ENCODE measurements around the gene TMEM243.

TMEM243 gene

GRCh38 chr7:87231711-87232110 lies 12.2 kb upstream of the TMEM243 start:
- Histone ChIP-seq H3K36me3 (replicated peaks; ENCODE audit: insufficient read depth, low read length) (no peaks in the 10 kb centered on the region), H3K9ac (ENCODE audit: low read length) (no peak overlapping the region), H3F3A (ENCODE audit: insufficient read depth, low read length) (no peaks in the 10 kb centered on the region), H3K4me2 (ENCODE audit: low read depth, low read length) (no peak overlapping the region), H3K9me3 (replicated peaks; ENCODE audit: insufficient read depth, low read length) (no peaks in the 10 kb centered on the region), H3K27me3 (replicated peaks; ENCODE audit: insufficient read depth, low read length) (no peaks in the 10 kb centered on the region), H3K27ac (ENCODE audit: low read length) (no peak overlapping the region), H3K4me3 (ENCODE audit: low read length) (no peak overlapping the region), H3K9me2 (replicated peaks; ENCODE audit: insufficient read depth, low read length) (no peaks in the 10 kb centered on the region), H3K4me1 (ENCODE audit: low read length) (no peaks in the 10 kb centered on the region), H3K79me2 (ENCODE audit: low read length) (no peaks in the 10 kb centered on the region), H4K20me1 (ENCODE audit: insufficient read depth, low read length) (no peaks in the 10 kb centered on the region), H2AFZ (ENCODE audit: low read length) (no peak overlapping the region)
- no peak for DNase-seq
- TF ChIP-seq EZH2phosphoT487 (IDR thresholded peaks at IDR 0.05; ENCODE audit: low read length) (no peak), CTCF (IDR thresholded peaks at IDR 0.05; ENCODE audit: low read length) (no peak), EZH2 (optimal IDR thresholded peaks at IDR 0.05; ENCODE audit: low read depth, low read length) (no peak)

- no peak for DNase-seq
- no peak overlapping the region for H2AFZ ChIP-seq (ENCODE audit: low read length)
Measured at GRCh38 chr7:87231258-87231657, 11.7 kb upstream of the TMEM243 start.

GRCh38 chr7:87226495-87226894 lies 7.0 kb upstream of the TMEM243 start:
- H3K9ac ChIP-seq (ENCODE audit: low read length), result no peak overlapping the region
- no peaks in the 10 kb centered on the region for H4K20me1 ChIP-seq (ENCODE audit: insufficient read depth, low read length)
- H3K36me3 ChIP-seq (replicated peaks; ENCODE audit: insufficient read depth, low read length), result no peaks in the 10 kb centered on the region
- H3K4me2 ChIP-seq (ENCODE audit: low read depth, low read length), result no peak overlapping the region
- H3K4me3 ChIP-seq (ENCODE audit: low read length), result no peak overlapping the region
- no peak for TF ChIP-seq EZH2phosphoT487 (IDR thresholded peaks at IDR 0.05; ENCODE audit: low read length)
- no peak for TF ChIP-seq EZH2 (optimal IDR thresholded peaks at IDR 0.05; ENCODE audit: low read depth, low read length)
- TF ChIP-seq CTCF (IDR thresholded peaks at IDR 0.05; ENCODE audit: low read length), result no peak
- no peaks in the 10 kb centered on the region for H3K9me2 ChIP-seq (replicated peaks; ENCODE audit: insufficient read depth, low read length)
- no peak for DNase-seq
- no peaks in the 10 kb centered on the region for H3F3A ChIP-seq (ENCODE audit: insufficient read depth, low read length)
- H3K79me2 ChIP-seq (ENCODE audit: low read length), result no peaks in the 10 kb centered on the region
- H3K27me3 ChIP-seq (replicated peaks; ENCODE audit: insufficient read depth, low read length), result no peaks in the 10 kb centered on the region
- H3K27ac ChIP-seq (ENCODE audit: low read length), result no peak overlapping the region
- no peaks in the 10 kb centered on the region for H3K9me3 ChIP-seq (replicated peaks; ENCODE audit: insufficient read depth, low read length)
- H3K4me1 ChIP-seq (ENCODE audit: low read length), result no peaks in the 10 kb centered on the region
- no peak overlapping the region for H2AFZ ChIP-seq (ENCODE audit: low read length)

More at GRCh38 chr7:87231258-87231657, 11.7 kb upstream of the TMEM243 start:
- Histone ChIP-seq H3K9ac (ENCODE audit: low read length) (no peak overlapping the region), H3K27ac (ENCODE audit: low read length) (no peak overlapping the region), H3K36me3 (replicated peaks; ENCODE audit: insufficient read depth, low read length) (no peaks in the 10 kb centered on the region), H3K9me3 (replicated peaks; ENCODE audit: insufficient read depth, low read length) (no peaks in the 10 kb centered on the region), H3K4me3 (ENCODE audit: low read length) (no peak overlapping the region), H4K20me1 (ENCODE audit: insufficient read depth, low read length) (no peaks in the 10 kb centered on the region), H3K79me2 (ENCODE audit: low read length) (no peaks in the 10 kb centered on the region), H3F3A (ENCODE audit: insufficient read depth, low read length) (no peaks in the 10 kb centered on the region), H3K9me2 (replicated peaks; ENCODE audit: insufficient read depth, low read length) (no peaks in the 10 kb centered on the region), H3K27me3 (replicated peaks; ENCODE audit: insufficient read depth, low read length) (no peaks in the 10 kb centered on the region), H3K4me1 (ENCODE audit: low read length) (no peaks in the 10 kb centered on the region), H3K4me2 (ENCODE audit: low read depth, low read length) (no peak overlapping the region)
- TF ChIP-seq CTCF (IDR thresholded peaks at IDR 0.05; ENCODE audit: low read length) (no peak), EZH2 (optimal IDR thresholded peaks at IDR 0.05; ENCODE audit: low read depth, low read length) (no peak), EZH2phosphoT487 (IDR thresholded peaks at IDR 0.05; ENCODE audit: low read length) (no peak)
